Embryonic facial prominence (tissue), 1 donor: ENCODE results near the gene AZU1.
"Not testable (repeated sequence)": the region's sequence is repeated elsewhere in the genome, so short reads cannot be mapped to it uniquely, and the experiment has no call there.

Source experiments
- DNase-seq: peaks from one replicate; pipeline ENCODE4 v3.0.0-alpha.2; 2016; ENCODE audit errors: extremely low spot score

Gene AZU1

DNA sequence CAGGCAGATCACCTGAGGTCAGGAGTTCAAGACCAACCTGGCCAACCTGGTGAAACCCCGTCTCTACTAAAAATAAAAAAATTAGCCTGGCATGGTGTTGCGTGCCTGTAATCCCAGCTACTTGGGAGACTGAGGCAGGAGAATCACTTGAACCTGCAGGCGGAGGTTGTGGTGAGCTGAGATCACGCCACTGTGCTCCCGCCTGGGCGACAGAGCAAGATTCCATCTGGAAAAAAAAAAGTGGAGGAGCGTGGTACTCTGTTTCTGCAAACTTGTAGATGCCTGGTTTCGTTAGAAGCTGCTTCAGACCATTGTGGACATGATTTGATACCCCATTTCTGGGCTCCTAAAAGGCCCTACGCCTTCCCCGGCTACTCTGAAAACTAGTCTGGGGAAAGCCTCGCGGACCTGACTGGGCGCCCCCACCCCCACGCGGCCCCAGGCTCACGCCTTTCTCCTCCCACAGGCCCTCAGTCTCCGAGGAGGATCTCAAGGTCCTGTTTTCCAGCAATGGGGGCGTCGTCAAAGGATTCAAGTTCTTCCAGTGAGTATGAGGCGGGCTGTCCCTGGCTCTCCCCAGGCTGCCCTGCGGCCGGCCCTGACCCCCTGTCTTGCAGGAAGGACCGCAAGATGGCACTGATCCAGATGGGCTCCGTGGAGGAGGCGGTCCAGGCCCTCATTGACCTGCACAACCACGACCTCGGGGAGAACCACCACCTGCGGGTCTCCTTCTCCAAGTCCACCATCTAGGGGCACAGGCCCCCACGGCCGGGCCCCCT lies 17.4 kb upstream of the AZU1 start:
- DNase-seq = no peak

GRCh38 chr19:810883-811489 lies 16.7 kb upstream of the AZU1 start:
- DNase-seq = no peak

DNA sequence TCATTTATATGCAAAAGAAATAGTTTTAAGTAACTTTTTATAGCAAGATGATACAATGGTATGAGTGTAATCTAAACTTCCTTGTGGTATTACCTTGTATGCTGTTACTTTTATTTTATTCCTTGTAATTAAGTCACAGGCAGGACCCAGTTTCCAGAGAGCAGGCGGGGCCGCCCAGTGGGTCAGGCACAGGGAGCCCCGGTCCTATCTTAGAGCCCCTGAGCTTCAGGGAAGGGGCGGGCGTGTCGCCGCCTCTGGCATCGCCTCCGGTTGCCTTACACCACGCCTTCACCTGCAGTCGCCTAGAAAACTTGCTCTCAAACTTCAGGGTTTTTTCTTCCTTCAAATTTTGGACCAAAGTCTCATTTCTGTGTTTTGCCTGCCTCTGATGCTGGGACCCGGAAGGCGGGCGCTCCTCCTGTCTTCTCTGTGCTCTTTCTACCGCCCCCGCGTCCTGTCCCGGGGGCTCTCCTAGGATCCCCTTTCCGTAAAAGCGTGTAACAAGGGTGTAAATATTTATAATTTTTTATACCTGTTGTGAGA lies 16.1 kb upstream of the AZU1 start:
- DNase-seq = no peak

DNA sequence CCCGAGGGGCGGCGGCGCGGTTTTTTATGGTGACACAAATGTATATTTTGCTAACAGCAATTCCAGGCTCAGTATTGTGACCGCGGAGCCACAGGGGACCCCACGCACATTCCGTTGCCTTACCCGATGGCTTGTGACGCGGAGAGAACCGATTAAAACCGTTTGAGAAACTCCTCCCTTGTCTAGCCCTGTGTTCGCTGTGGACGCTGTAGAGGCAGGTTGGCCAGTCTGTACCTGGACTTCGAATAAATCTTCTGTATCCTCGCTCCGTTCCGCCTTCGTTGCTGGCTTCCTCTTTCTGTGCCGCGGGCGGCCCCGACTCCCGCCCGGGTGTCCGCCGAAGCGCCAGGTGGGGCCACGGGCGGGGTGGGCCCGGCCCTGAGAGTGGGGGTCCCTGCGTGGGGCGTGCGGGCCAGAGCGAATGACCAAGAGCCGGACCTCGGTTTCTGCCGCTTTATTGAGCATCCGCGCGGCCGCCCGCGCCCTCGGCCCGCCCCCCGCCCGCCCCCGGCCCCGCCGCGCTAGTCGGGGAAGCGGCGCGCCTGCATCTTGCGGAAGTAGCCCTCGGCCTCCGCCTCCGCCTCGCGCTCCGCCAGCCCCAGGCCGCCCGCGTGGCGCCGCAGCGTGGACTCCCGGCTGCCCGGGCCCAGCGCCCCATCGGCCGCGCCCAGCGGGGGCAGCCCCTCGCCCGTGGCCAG lies 15.4 kb upstream of the AZU1 start:
- DNase-seq = no peak

DNA sequence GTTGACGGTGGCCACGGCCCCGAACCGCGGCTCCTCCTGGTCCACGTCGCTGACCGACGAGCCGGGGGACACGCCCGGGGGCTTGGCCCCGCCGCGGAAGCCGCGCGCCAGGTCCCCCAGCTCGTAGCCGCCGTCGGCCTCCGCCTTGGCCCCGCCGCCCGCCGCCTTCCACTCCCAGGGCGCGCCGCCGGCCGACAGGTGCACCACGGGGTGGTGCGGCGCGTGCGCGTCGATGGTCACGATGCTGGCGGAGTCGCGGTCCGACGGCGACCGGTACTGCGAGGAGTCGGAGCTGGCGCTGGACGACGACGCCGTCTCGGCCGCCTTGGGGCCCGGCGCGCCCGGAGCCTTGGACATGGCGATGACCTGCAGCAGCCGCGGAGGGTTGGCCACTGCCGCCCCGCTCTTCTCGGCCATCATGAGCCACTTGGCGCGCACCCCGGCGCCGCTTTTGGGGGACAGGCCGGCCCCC lies 14.9 kb upstream of the AZU1 start:
- no peak for DNase-seq

DNA sequence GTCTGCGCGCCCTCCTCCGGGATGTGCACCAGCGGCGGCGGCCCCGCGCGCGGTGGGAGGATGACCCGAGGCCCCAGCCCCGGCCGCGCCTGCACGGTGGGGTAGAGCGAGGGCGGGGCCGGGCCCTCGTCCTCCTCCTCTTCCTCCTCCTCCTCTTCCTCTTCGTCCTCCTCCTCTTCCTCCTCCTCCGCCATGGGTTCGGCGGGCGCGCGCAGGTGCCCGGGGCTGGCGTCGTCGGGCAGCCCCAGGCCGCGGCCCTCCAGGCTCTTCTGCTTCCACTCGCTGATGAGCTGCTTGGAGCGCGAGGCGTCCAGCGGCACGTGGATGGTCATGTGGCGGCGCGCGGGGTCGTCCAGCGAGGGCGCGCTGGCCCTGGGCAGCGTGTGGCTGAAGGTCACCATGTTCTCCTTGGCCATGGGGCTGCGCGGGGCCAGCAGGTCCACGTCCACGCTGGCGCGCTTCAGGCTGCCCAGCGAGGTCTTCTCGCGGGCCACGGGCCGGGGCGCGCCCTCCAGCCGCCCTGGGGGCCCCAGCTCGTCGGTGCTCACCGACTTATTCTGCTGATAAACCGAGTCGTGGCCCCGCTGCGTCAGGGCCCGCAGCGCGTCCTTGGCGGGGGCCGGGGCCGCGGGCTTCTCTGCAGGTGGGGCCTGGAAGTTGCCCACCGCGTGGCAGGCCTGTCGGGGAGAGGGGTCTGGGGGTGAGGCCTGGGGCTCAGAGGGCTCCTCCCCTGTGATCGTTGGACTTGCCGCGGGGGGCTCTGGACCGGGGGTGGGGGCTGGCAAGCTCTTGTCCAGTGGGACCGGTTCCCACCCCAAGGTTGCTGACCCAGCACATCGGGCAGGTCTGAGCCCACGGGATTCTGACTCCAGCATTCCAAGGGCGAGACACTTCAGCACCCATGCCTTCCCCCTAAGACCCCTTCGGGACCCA lies 14.2 kb upstream of the AZU1 start:
- DNase-seq = no peak

DNA sequence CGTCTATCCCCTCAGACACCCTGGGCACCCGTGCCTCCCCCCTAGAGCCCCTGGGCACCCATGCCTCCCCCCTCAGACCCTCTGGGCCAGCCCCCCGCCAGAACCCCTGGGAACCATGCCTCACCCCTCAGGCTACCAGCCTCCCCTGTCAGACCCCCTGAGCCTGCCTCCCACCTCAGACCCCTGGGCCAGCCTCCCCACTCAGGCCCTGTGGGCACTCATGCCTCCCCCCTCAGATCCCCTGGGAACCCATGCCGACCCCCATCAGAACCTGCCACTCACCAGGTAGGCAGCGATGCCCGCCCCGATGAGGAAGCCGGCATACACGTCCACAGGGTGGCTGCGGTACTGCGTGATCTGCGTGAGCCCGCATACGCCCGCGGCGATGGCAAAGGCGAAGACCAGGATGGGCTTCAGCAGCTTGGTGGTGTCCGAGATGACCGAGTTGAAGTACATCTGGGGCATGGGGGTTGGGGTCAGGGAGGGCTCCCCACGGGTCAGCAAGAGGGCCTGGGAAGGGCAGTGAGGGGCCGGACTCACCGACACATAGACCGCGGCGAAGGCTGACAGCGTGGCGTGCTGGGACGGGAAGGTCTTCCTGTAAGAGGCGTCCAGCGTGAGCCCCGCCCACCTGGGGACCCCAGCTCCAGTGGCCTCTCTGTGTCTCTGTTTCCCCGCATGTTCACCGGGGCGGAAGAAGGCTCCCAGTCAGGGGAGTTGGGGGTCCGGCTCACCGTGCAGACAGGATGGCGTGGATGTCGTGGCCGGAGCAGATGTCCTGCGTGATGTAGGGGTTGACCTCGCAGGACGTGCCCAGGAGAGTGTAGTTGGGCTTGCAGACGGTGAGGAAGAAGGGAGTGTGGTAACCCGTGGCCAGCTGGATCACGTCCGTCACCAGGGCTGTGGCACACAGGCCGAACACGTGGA lies 13.2 kb upstream of the AZU1 start:
- no peak for DNase-seq

DNA sequence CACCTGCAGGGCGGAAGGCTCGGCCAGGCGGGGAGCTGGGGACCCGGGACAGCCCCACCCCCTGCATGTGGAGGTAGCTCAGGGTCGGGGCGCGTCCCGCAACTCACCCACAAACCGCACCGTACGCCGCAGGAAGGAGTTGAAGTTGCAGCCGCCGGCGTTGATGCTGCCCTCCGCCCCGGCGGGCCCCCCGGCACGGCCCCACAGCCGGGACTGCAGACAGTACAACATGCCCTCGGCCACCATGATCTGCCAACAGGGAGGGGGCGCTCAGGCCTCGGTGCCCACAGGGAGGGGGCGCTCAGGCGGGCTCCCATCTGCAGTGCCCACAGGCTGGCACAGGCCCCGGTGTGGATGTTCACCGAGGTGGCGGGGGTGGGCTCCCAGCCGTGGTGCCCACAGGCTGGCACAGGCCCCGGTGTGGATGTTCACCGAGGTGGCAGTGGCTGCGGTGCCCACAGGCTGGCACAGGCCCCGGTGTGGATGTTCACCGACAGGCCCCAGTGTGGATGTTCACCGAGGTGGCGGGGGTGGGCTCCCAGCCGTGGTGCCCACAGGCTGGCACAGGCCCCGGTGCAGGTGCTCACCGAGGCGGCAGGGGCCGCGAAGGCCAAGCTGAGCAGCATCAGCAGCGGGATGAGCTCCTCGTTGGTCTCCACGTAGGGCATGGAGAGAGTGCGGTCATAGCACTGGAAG lies 12.4 kb upstream of the AZU1 start:
- DNase-seq = no peak

GRCh38 chr19:815775-816499 lies 11.7 kb upstream of the AZU1 start:
- no peak for DNase-seq

DNA sequence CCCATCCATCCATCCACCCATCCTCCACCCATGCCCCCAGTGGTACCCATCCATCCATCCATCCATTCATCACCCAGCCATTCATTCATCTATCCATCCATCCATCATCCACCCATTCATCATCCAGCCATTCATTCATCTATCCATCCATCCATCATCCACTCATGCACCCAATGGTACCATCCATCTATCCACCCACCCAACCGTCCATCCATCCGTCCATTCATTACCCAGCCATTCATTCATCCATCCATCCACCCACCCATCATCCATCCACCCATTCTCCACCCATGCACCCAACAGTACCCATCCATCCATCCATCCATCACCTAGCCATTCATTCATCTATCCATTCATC lies 11.2 kb upstream of the AZU1 start:
- no peak for DNase-seq

- DNase-seq = not testable (repeated sequence)
Observed at GRCh38 chr19:820212-820611, 7.4 kb upstream of the AZU1 start.

DNA sequence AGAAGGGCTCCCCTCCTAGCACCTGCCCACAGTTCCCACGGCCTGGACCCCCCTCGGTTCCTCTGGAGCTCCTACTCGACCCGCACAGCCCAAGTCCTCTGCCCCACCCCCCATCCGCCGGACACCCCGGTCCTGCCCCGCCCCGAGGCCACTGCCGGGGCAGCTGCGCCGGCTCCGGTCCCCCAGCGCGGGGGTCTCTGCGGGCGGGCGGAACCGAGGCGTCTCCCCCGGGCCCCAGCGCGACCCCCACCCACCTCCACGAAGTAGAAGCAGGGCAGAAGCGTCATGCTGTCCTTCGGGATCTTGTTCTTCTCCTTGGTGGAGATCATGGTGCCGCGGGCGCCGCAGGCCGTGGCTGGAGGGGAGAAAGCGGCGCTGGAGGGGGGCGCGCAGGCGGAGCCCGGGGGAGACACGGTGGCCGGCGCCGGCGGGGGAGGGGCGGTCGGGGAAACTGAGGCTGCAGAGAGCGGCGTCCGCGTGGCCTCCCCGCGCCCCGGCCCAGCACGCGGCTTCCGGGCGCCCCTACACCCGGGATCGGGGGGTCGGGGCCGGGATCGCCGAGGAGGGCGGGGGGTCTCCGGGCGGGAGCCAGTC lies 6.3 kb upstream of the AZU1 start:
- no peak for DNase-seq

DNA sequence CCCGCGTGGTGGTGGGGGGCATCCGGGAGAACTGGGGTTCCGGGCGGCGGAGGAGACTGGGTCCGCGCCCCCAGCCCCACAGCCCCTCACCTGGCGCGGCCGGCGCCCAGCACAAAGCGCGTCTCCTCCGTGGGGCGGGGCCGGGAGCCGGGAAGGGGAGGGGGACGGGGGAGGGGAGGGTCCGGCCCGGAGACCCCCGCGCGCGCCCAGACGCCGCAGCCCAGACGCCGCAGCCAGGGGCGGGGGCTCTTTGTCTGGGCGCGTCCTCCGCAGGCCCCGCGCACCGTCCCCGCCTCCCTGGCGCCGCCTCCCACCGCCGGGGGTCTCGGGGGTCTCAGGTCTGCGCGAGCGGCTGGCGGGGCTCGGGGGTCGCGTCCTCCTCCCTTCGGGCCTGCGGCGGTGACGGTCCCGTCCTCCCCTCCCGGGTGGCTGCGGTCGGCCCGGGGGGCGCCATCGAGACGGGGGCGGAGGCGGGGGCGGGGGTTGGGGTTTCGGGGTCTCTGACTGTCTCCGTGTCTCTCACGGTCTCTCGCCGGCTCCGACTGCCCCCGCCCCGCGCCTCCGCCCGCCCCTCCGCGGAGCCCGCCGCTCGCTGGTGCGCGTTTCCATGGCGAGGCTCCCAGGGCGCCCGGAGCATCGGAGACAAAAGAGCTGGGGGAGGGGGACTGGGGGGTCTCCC lies 5.7 kb upstream of the AZU1 start, which contains the start of gene PLPPR3:
TSS of gene PLPPR3 (minus strand) at position 131 of the 679 bp plus-strand sequence. CDS start 396 bp downstream, outside the sequence.
- no peak for DNase-seq

DNA sequence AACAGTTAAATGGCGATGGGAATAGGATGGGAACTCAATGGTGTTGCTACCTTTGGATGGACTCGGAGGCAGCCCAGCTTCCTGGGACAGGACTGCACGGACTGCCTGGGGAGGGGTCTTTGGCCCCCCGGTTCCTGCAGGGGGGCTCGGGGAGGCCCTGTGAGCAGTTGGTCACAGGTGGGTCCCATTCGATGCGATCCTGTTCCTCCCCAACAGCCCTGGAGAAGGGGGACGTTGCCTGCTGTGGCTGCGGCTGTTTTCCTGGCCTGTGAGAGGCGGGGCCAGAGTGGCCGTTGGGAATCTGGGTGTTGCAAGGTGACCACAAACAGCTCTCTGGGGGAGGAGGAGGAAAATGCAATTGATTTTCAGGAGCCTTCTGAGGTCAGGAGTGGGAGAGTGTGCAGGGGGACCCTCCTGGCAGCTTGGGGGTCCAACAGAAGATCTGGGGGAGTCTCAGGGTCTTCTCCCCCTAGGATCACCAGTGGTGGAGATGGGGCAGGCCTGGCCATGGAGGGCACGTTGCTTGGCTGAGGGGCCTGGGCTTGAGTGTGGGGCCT lies 4.0 kb upstream of the AZU1 start:
- no peak for DNase-seq

GRCh38 chr19:824885-825284 lies 2.8 kb upstream of the AZU1 start:
- no peak for DNase-seq

GRCh38 chr19:825897-826644 lies 1.6 kb upstream of the AZU1 start:
- no peak for DNase-seq

- DNase-seq = no peak
Observed at GRCh38 chr19:827314-827709, 325 bp upstream of the AZU1 start.
